HFF-Myc (cell line): ENCODE results near the gene PLPP4.
"Not testable (repeated sequence)": the region's sequence is repeated elsewhere in the genome, so short reads cannot be mapped to it uniquely, and the experiment has no call there.

Experiments
- DNase-seq: peaks from one replicate; pipeline ENCODE4 v3.0.0-alpha.2; 2011; ENCODE audit warnings: low read depth; ENCODE audit errors: extremely low read depth
- H3K4me3 ChIP-seq: replicated peaks from 2 replicates; pipeline ENCODE4 v1.5.1; 2011; ENCODE audit warnings: low read depth, mild to moderate bottlenecking, control low read depth, low read length
- TF ChIP-seq, protein P1 (sequence below): IDR thresholded peaks from 2 replicates; pipeline ENCODE4 v1.5.1; 2012; ENCODE audit warnings: mild to moderate bottlenecking, low read depth, low read length, control low read depth; ENCODE audit errors: missing control alignments

The PLPP4 gene

DNA sequence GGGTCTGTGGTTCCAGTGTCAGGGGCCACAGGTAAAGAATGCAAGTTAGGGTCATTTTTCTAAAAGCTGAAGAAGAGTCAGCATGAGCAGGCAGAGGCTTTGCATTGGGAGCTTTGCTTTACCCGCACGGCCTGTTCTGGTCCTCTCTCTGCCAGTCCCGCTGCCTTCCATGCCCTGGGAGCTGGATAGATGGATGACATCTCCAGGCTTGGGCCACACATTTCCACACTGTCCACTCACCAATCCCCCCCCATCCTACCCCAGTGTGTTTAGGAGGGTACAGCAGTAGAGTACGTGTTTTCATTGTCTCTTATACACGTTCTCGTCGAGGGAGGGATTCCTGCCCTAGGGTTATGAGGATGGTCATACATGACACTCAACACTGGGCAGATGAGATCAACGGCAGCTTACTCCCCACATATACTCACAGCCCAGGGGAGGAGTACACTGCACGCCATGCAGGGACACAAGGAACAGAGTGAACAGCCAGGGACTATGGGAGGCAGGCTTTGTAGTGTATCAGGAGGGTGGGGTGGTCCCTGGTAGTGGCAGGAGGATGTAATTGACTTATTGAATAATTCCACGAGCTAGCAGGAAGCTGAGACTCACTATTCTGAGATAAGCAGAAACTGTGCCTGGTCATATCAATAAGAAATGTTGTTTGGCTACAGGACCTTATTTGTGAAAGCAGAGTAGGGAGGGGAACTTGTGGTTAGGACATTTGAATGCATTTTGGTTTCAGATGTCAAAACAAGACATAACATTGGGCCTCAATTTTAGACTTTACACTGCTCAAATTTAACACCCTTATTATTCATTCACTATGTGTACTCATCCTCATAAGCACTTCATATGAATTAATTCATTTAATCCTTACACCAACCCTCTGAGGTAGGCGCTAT is 36.6 kb downstream of the PLPP4 start:
- TF ChIP-seq, protein P1, sequence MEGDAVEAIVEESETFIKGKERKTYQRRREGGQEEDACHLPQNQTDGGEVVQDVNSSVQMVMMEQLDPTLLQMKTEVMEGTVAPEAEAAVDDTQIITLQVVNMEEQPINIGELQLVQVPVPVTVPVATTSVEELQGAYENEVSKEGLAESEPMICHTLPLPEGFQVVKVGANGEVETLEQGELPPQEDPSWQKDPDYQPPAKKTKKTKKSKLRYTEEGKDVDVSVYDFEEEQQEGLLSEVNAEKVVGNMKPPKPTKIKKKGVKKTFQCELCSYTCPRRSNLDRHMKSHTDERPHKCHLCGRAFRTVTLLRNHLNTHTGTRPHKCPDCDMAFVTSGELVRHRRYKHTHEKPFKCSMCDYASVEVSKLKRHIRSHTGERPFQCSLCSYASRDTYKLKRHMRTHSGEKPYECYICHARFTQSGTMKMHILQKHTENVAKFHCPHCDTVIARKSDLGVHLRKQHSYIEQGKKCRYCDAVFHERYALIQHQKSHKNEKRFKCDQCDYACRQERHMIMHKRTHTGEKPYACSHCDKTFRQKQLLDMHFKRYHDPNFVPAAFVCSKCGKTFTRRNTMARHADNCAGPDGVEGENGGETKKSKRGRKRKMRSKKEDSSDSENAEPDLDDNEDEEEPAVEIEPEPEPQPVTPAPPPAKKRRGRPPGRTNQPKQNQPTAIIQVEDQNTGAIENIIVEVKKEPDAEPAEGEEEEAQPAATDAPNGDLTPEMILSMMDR, result no peak

DNA sequence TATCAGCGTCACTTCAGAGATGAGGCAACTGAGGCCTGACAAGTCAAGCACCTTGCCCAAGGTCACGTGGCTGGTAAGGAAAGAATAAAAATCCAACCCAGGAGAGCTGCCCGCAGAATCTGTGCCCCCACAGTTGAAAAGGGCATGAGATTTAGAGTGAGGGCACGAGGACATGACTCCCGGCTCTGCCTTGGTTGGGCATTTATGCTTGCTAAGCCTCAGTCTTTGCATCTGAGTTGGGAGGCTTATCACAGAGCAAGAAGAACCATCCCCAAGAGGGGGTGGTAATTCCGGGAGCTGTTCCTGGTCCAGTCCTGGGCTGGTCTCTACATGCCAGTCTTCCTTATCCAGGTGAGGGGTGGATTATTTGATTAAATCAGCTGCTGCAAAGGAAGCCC is 37.3 kb downstream of the PLPP4 start:
- H3K4me3 ChIP-seq, result no peak overlapping the region
- DNase-seq, result no peak
- TF ChIP-seq, protein P1, result no peak

More for the DNA sequence above, 36.6 kb downstream of the PLPP4 start:
- DNase-seq, result no peak
- no peak overlapping the region for H3K4me3 ChIP-seq

DNA sequence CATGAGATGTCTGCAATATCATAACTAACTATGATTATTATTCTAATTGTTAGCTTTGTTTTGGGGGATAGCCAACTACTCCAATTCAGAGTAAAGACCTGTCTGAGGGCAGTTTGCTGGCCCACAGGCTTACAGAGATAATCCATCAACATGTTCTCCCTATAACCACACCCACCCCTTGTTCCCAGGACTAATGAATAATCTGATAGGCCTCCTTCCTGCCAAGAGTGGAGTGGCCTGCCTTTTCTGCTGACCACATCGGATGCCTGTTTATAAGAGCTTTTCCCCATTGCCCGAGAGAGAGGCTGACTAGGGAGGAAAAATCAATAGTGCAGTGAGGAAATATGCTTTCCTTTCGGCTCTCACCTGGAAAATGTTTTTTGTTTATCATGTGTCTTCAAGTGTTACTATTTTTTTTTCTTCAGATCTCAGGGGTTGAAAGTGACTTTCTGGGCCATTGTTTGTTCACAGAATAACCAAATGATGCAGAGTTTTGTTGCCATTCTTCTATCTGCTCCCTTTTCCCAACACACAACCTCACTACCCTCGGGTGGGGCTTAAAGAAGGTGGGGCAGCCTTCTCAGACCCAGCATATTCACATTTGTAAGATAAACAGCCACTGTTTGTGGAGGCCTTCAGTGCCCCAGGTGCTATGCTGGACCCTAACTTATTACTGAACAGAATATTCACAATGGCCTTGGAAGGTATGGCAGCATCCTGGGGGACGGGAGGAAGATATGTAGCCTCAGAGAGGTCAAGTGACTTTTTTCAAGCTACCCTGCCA is 38.4 kb downstream of the PLPP4 start:
- H3K4me3 ChIP-seq, result no peak overlapping the region
- no peak for DNase-seq
- TF ChIP-seq, protein P1, result no peak

DNA sequence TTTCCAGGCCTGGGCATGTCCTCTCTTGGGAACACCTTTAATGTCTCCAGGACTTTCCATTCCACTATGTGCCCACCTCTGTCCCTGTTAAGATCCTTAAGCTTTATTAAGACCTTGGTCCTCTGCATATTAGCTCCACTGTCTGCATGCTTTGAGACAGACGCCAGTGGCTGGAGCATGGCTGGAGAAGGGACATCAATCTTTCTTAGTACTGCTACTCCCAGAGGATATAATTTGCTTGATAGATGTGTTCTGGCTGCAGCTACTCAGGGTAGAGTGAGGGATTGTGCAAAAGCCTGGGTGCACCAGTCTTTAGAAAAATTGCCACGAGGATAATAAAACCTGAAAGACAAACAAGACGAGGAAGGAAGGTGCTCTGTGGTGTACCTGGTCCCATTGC is 42.9 kb downstream of the PLPP4 start:
- H3K4me3 ChIP-seq, result no peak overlapping the region
- DNase-seq, result no peak
- TF ChIP-seq, protein P1, result no peak

DNA sequence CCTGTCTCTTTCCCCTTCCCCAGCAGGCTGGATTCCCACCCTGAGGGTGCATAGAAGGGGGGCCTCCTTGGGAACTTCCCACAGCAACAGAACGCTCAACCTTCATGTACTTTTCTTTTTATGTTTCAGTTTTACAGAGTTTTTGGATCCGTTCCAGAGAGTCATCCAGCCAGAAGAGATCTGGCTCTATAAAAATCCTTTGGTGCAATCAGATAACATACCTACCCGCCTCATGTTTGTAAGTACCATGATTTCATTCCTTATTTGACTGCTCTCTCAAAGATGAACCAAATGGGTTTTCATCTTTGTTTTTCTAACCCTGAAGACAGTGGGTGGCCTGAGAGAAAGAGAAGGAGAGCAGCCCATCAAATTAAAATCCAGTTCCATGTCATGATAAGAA is 46.7 kb downstream of the PLPP4 start:
- DNase-seq, result no peak
- H3K4me3 ChIP-seq, result no peak overlapping the region
- TF ChIP-seq, protein P1, result no peak

DNA sequence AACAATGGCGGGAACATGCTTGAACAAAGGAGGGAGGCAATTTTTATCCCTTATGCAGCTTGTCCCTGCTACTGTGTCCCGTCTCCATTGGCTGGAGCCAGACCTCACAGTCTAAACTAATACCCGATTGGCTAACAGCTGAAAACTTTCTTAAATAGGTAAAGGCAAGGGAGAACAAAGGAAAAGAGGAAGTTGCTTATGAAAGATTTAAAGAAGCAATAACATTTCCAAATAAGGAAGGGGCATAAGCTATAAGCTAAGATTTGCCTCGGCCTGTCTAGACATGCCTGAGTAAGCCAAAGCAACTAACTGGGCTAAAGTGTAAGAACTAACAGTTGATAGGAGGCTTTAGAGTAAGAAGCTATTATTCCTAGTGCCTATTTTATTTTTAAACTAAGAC is 47.2 kb downstream of the PLPP4 start:
- DNase-seq, H3K4me3 ChIP-seq: not testable (repeated sequence)

DNA sequence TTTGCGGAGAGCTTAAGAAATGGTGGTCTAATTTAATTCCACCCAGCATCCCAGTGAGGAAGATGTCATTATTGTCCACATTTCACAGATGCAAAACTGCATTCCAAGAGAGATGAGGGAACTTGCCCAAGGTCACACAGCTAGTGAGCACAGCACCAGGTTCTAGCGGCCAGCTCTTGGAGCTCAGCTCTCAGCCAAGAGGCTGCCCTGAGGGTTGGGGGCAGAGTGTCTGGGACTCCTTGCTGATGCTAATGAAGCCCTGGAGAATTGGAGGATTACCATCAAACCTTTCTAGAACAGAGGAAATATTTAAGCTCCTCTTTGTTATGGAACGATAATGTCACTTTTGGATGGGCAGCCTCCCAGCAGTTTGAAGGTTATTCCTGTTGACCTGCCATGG is 48.0 kb downstream of the PLPP4 start:
- H3K4me3 ChIP-seq, result no peak overlapping the region
- no peak for DNase-seq
- TF ChIP-seq, protein P1, result no peak
